Left renal pelvis (tissue), 4 donors: ENCODE results near the gene ENHO. TPM values are rescaled to one million over a fixed set of nuclear protein-coding genes. Genes with fewer than 3 reads are reported as not detected.

Source experiments
- DNase-seq, 4 donors: peaks; one replicate each; pipeline ENCODE4 v3.0.0-alpha.2; 2013; ENCODE audit warnings: low read depth in 4 of 4, low spot score in 3 of 4
- polyA plus RNA-seq, 4 donors: library from polyadenylated mRNA; unstranded; fragments of 120-200 nt; gene quantifications; one replicate each; pipeline ENCODE4 v1.2.1, GENCODE V29; 2013; ENCODE audit not compliant: insufficient read length in 4 of 4

ENHO gene
- polyA plus RNA-seq, 4 donors, result 0.82 to 3.6 (median 1.7) TPM

DNA sequence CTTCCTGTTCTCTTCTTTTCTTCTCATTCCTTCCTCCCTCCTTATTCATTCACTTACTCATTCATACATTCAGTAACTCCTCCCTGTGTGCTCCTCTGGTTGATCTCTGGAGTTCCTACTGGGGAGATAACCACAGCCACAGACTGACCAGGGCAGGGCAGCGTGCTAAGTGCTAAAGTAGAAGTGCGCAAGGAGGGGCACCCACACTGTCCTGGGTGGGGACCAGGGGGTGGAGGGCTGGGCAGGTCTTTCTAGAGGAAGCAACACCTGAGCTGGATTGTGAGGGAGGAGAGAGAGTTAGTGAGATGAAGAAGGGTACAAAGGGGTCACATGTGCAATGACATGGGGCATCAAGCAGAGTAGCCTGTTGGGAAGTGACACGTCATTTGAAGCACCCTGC lies 13.8 kb downstream of the ENHO start:
- DNase-seq, result no peak

DNA sequence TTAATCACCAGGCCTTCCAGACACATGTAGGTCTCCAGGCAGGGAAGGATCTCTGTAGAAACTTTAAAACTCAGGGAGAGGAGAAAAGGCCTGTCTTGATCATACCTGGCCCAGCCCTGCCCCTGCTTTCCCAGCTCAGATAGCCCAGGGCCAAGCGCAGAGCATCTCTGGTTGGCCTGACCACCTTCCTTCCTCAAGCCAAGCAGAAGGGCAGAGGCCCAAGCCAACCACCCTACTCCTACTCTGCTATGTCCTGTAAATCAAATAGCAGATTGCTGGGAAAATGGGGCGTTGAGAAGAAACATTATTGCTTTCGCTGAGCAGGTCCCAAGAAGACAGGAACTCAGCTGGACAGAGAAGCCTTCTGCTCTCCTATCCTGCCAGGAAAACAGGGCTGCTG lies 14.3 kb downstream of the ENHO start:
- no peak for DNase-seq

DNA sequence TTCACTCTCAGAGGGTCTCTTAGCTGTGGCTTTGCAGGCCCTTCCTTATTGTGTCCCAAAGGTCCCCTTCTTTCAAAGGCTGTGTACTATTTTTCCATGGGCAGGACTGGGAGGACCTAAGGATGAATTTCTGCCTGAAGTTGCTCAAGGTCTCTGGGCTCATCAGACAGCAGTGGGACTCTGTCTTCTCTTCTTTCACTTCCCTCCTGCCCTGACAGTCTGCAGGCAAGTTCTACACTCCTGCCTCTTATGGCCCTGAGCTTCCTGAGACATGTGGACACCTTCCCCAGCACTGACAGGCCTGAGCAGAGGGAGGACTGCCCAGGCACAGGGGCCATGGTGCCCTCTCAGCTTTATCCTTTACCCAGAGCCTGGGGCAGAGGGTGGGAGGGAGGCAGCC lies 14.8 kb downstream of the ENHO start:
- DNase-seq, result no peak

DNA sequence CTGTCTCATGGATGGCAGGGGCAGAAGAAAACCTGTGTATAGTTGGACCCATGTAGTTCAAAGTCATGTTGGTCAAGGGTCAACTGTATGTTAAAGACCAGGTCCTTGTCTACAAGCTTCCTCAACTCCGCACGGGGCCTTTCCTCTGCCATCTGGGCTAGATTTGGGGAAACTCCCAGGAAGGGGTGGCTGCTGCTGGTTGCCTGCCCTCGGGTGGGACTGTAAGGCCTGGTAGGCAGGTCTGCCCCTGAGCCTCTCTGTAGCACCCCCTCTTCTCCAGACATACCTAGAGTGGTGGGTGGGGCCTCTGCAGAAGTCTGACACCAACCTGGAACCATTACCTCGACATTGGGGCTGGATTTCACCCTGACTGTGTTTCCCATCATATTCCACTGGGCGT lies 15.2 kb downstream of the ENHO start:
- DNase-seq, result no peak

DNA sequence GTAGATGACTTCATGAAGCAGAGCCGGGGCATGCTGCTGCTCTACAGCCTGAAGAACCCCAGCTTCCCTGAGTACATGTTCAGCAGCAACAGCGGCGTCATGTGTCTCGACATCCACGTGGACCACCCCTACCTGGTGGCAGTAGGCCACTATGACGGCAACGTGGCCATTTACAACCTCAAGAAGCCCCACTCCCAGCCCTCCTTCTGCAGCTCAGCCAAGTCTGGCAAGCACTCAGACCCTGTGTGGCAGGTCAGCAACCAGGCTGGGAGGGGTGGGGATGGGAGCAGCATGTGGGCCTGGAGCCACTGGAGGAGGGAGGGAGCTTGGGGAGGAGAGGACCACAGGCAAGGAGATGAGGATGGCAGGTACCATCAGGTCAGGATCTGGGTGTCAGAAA lies 16.2 kb downstream of the ENHO start:
- no peak for DNase-seq

DNA sequence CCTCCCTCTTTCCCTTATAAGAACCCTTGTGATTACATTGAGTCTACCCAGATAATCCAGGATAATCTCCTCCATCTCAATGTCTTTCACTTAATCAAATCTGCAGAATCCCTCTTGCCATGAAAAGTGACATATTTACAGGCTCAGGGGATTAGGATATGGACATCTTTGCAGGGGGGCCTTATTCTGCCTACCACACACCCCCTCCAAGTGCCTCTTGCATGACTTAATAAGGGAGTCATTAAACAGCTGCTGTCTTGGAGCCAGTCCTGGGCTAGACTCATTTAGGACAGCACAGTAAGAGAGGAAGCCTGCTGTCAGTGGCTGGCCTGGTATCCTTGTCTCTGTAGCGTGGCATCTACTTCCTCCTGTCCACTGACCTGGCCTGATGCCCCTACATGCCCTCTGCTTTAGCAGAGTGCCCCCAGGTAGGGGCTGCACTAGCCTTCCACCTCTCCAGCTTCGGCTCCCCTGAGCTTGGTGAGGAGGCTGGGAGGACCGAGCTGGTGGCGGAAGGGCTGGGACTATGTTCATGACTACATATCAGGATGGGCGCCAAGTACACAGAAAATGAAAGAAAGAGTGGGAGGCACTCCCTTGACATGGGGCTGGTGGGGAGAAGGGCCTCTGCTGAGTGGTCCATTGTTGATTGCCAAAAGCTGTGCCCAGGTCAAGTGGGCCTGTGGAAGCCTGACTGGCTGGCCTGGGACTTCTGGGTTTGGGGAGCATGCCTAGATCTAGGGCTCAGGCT lies 17.2 kb downstream of the ENHO start:
- DNase-seq, result no peak

DNA sequence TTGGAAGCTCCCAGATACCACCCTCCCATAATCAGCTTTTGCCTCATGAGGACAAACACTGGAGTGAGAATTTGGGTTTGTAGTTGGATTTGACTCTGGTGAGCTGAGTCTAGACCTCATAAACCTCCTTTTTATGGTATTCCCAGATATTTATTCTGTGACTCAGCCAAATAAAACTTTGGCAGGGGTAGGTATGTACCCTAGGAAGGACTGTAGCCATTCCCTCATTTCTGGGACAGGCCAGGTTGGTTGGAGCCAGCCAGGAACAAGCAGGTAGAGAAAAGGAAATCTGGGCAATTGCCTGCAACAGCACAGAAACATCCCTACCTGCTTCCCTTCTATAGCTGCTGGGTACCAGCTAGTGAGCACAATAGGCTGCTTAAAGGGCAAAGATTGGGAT lies 19.4 kb downstream of the ENHO start:
- no peak for DNase-seq

DNA sequence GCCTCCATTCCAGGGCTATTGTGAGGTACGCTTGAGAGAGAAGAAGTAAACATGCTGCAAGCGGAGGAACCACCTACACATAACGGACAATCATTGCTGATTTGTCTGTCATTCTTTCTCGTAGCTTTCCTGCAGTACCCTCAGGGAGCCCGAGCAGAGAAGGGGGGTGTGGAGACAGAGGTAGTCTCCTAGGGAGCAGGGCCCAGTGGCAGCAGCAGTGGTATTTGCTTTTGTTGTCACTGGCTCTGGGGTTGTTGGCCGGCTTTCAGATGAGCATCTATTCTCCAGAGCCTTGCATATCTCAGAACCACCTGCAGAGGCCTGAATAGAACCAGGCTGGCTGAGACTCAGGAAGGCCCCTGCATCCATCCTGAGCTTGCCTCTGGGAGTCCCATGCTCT lies 19.9 kb downstream of the ENHO start:
- no peak for DNase-seq

DNA sequence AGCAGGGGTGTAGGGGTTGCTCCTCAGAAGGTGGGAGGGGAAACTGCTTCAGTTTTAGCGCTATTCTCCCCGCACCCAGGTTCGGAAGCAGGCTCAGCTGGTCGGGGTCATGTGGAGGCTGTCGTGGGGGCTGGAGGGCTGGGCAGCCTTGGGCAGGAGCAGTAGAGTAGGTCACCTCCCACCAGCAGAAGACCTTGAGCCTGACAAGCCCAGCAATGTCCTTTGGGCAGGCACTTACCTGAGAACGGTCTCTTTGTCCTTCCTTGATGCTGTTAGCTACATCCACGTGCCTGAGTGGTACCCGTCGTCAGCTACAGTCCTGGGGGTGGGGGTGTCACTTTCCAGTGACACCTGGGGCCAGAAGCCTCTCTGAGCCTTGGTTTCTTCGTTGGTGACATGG lies 20.3 kb downstream of the ENHO start:
- no peak for DNase-seq

DNA sequence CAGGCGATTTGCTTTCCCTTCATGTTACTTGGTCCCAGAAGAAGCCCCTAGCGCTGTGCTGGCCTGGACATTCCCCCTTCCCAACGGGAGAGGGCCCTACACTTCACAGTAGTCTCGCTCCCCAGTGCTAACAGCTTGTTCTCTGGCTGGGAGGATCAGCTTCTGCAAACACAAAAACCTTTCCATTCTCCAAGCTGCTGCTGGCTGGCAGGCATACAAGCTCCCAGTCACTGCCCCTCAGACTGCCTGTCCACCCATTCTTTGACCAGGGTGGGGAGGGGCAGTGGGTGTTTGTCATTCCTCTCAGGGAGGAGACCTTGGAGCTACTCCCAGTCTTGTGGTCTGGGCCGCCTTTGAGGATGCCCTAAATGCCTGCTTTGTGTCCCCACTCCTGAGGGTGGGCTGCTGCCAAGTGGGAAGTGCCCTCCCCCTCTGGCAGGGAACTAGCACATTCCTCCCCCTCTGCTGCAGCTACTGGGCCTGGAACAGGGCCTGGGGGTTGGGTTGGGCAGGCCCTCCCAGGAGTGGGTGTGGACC lies 20.8 kb downstream of the ENHO start:
- no peak for DNase-seq

DNA sequence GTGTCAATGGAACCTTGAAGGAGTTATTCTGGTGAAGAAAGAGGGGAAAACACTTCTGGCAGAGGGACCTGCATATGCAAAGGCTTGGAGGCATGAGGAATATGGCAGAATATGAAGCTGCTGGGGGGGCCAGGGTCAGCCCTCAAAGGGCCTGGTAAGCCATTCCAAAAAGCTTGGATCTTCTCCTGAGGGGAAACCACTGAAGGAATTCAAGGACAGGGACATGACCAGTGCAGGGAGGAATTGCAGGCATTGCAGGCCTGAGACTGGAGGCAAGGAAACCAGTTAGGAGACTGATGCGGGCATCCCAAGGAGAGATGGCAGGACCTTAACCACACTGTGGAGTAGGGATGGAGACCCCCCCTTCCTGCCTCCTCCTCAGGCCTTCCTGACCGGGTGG lies 21.4 kb downstream of the ENHO start:
- no peak for DNase-seq

DNA sequence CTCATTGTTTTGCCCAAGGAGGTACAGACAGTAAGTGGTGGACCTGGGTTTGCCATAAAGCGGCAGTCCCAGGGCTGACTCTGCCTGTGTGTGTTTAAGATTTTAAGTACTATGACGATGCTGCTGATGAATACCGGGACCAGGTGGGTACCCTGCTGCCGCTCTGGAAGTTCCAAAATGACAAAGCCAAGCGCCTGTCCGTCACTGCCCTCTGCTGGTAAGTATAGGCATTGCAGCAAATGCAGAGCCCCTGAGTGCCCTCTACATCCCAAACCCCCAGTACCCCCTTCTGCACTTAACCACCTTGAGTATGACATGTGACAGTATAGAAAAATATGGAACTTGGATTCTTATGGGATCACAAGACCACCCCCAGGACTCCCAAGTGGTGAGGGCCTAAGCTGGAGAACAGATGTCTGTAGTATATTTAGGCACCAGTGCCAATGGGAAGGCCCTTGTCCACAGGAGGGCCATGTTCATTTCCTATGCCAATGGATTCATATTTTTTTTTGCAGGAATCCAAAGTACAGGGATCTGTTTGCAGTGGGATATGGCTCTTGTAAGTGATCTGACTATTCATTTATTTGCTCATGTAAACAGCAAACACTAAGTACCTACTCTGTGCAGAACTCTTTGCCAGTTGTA lies 22.0 kb downstream of the ENHO start:
- DNase-seq, result no peak

DNA sequence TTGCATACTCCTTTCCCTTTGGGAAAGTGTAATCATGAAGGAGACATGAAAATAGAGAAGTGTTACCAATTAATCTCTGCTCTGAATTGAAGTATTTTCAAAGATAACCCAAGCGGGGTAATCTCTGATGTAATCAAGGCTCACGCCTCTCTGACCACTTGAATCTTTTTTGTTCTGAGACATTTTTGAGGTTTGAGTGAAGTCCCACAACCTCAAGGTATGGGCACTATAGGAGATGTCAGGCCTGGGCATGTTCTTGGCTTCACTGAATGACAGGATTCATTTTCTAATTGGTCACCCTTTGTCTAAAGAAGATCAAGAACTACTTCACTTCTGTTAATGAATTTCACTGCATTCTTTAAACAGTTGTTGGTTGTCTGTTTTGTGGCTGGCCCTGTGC lies 23.7 kb downstream of the ENHO start:
- no peak for DNase-seq

DNA sequence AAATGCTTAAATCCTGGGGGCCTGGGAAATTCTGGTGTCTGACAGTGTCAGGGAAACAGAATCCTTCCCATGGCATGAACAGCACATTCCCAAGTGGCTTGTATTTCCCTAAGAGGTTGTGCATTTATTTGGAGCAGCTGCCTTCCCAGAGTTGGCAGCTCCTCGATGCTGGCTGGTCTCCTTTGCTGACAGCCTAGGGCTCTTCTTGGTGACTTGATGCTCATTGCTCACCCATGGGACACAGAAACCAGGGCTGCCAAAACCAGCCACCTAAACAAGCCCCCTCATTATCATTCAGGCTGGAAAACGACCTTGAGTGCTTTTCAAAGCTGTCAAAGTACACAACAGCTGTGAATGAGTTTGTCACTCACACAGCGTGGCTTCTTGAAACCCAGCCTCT lies 24.2 kb downstream of the ENHO start:
- no peak for DNase-seq

DNA sequence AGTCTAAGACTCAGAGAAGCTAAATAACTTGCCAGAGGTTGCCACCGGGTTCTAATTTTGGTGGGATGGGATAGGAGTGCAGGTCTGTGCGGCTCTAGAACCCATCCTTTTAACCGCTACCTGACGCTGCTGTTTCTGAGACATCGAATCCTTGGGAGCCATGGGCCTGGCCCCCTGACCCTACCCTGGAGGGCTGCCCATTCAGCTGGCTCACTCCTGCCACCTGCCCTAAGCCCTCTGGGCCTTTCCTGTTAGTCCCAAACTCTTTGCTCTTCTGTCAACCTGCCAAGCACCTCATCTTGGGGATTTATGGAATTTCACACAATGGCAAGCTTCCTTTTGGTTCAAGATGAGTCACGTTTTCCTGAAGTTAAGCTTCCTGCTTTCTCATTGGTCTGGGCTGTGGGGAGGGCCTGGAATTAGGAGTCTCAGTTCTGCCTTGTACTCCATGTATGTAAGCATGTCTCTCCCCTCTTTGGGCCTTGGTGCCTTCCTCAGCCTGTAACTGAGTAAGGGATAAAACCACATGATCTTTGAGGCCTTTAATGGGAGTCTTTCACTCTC lies 26.6 kb downstream of the ENHO start:
- DNase-seq, result no peak

DNA sequence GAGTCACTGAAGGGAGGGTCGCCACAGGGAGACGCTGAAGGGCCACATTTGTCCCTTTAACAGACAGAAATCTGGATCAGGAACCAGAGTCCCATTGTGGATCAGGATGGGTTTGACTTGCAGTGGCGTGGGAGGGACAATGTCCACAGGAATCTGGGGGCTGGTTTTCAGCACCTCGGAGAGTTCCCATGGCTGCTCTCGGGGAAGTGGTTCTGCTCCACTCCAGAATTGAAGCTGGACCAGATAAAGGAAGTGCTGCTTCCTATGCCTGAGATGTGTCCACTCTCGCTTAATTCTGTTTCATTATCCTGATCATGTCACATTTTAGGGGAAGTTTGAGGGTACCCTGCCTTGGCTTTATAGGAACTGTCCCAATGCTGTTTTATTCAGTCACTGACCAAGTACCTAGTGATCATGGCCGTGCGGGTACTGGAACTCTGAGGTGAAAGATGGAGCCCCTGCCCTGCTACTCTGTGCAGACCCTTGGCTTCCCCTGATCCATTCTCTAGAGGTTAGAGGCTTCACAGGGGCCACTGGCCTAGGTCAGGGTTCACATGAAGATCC lies 28.7 kb downstream of the ENHO start:
- DNase-seq, result peak; percentile 22 to 60 (median 30)

DNA sequence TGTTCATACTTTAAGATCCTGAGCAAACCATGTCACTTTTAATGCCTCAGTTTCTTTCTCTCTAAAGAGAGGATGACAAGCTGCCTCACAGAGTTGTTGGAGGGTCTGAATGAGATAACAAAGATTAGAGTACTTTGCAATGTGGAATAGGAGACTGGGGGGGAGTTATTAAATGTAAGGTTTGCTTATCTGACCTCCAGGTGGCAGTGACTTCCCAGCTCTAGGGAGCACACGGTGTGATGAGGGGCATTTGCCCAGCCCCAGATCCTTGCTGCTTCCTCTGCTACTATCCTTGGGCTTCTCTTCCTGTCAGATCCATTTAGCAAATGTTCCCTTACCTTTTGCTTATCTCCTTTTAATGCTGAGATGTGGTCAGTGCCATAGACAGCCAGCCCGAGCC lies 30.7 kb downstream of the ENHO start:
- no peak for DNase-seq

DNA sequence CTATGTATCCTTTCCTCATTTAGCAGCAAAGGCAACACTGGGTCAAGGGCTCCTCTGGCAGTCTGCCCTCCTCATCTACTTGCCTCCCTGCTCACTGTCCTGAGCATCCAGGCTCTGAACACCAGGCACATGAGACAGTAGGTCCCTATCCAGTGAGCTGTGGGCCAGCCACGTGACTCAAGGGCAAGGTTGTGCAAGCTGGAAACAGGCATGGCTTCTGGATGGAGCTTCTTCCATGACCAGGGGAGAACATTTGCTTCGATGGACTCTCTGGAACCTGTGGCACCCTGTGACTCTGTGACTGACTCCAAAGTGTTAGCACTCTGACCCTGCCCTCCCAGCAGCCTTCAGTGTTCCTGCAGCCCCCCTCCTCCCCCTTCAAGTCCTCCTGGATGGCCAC lies 31.2 kb downstream of the ENHO start:
- DNase-seq, result no peak

DNA sequence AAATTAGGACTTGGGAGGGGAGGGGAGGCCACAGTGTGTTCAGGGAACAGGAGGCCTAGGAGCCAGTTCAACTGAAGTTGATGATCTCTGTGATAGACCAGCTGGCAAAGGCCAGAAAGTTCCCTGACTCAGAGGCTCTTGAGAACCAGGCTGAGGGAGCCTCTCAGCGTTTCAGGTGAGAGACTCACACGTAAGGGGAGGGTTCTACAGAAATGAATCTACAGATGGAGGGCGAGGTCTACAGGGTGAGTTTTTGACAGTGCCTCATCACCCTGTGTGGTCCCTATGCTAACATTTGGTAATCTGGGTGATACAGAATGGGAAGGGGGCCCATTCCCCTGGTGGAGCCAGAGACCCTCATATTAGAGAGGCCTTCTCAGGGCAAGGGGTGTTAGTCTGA lies 32.0 kb downstream of the ENHO start:
- DNase-seq, result no peak

DNA sequence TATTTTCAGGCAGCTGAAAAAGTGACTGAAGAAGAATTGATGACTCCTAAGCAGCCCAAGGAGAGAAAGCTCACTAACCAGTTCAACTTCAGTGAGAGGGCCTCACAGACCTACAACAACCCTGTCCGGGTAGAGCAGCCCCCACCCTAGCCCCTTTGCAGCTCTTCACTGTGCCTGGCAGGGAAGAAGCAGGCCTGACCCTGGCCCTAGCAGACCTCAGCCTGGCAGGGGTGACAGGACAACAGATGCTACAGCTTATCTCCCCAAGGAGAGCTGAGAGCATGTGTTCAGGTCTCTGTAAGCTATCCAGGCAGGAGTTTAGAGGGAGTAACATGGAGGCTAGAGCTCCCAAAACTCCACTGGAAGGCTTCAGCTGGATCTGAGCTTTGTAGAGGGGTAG lies 32.4 kb downstream of the ENHO start:
- DNase-seq, result no peak

DNA sequence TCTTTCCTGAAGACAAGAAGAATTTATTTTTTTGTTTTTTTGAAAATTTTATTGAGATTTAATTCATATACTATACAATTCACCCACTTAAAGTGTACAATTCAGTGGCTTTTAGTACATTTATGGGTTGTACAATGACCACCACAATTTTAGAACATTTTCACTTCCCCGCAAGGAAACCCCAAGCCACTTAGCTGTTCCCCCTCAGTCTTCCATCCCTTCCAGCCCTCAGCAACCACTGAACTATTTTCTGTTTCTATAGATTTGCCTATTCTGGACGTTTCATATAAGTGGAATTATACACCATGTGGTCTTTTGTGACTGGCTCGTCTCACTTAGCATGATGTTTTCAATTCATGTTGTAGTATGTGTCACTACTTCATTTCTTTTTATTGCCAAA lies 36.2 kb downstream of the ENHO start:
- DNase-seq, result no peak

DNA sequence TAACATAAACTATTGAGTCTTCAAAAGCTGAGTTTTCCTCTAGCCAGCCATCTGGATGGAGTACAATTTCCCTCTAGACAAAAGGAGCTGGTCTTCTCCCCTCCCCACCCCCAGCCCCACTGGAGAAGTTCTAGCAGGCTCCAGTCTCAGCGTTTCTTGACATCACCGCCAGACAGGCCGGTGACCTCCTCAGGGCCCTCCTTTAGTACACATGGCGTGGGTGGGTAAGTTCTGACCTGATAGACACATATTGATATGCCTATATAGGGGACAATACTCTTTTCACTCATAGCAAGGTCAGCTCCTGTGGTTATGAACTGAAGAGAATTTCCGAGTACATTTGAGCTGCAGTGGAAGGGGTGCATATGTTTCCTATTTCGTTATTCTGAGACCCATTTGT lies 37.0 kb downstream of the ENHO start:
- DNase-seq, result no peak
